A549 (cell line): Measurements from ENCODE around the gene PODN. TPM values are rescaled to one million over a fixed set of nuclear protein-coding genes. Genes with fewer than 3 reads are reported as not detected.

Source experiments
- ATAC-seq, 2 experiments: fragments of 200-7000 bp in 1 of 2; fragments of >200 bp in 1 of 2; cut with Nextera tagmentation in 1 of 2; cut with Tn5 transposase in 1 of 2; 3 replicates each; pipeline versions ENCODE4 v1.8.0 to v1.9.1; 2018 to 2020; ENCODE audit warnings: mild to moderate bottlenecking in 1 of 2, moderate library complexity in 1 of 2
- CTCF ChIA-PET: fragments of 300-600 bp; sonication (Branson Sonifier 250); formaldehyde crosslinking; extraction: SDS; loops from one replicate; lab custom pipeline; 2021; ENCODE audit warnings: antibody characterized with exemption, inconsistent platforms; lab: Yijun Ruan, JAX
- POLR2A ChIA-PET: fragments of 350-600 bp; formaldehyde crosslinking; extraction: SDS; loops from one replicate; lab custom pipeline; 2021; ENCODE audit warnings: antibody characterized with exemption, inconsistent platforms; lab: Yijun Ruan, JAX
- DNase-seq, 2 experiments: peaks; one replicate each; pipeline versions ENCODE4 v3.0.0 to v3.0.0-alpha.2; 2011 to 2016; ENCODE audit warnings: low read depth in 1 of 2, low spot score in 1 of 2
- FAIRE-seq: peaks from 2 replicates; lab custom pipeline; 2011; peaks lifted over from hg19 to GRCh38; lab: Jason Lieb, UNC
- H3K27ac ChIP-seq, 2 experiments: fragments of >200 bp; sonication (Bioruptor Twin); formaldehyde crosslinking; 3 replicates each; pipeline ENCODE4 v1.5.1; 2016 to 2017
- H3K4me1 ChIP-seq: fragments of >200 bp; sonication (Bioruptor Twin); formaldehyde crosslinking; 3 replicates; pipeline ENCODE4 v1.6.1; 2016
- H3K4me2 ChIP-seq: fragments of >200 bp; sonication (Bioruptor Twin); formaldehyde crosslinking; 3 replicates; pipeline ENCODE4 v1.6.1; 2016
- H3K4me3 ChIP-seq: fragments of >200 bp; sonication (Bioruptor Twin); formaldehyde crosslinking; 3 replicates; pipeline ENCODE4 v1.5.1; 2016
- H3K9me3 ChIP-seq: fragments of >200 bp; sonication (Bioruptor Twin); formaldehyde crosslinking; 3 replicates; pipeline ENCODE4 v1.6.1; 2016
- CBX2 ChIP-seq: fragments of 200-600 bp; sonication (generic); IDR thresholded peaks from 2 replicates; pipeline ENCODE4 v1.6.1; 2016; ENCODE audit warnings: low read depth, mild to moderate bottlenecking, borderline replicate concordance
- CTCF ChIP-seq: fragments of >200 bp; sonication (Bioruptor Twin); formaldehyde crosslinking; IDR thresholded peaks from 3 replicates; pipeline ENCODE4 v1.5.1; 2016
- EHF ChIP-seq: fragments of 250-450 bp; sonication (Bioruptor Pico); IDR thresholded peaks from 2 replicates; pipeline ENCODE4 v1.5.0; 2020; ENCODE audit warnings: mild to moderate bottlenecking
- ELK1 ChIP-seq: fragments of 150-350 bp; IDR thresholded peaks from 2 replicates; pipeline ENCODE4 v1.6.1; 2014; ENCODE audit warnings: low read depth, mild to moderate bottlenecking, low read length
- ESRRA ChIP-seq: fragments of 150-350 bp; IDR thresholded peaks from 2 replicates; pipeline ENCODE4 v1.6.1; 2014; ENCODE audit warnings: mild to moderate bottlenecking, low read length, borderline replicate concordance
- HMGXB4 ChIP-seq: fragments of 250-450 bp; sonication (Bioruptor Pico); IDR thresholded peaks from 2 replicates; pipeline ENCODE4 v1.5.0; 2021; ENCODE audit warnings: mild to moderate bottlenecking, moderate library complexity, borderline replicate concordance
- KDM1A ChIP-seq: fragments of 200-600 bp; sonication (generic); IDR thresholded peaks from 2 replicates; pipeline ENCODE4 v1.6.1; 2016; ENCODE audit warnings: low read depth, mild to moderate bottlenecking
- MAFK ChIP-seq: fragments of 450-650 bp; IDR thresholded peaks from 2 replicates; pipeline ENCODE4 v1.6.1; 2014; ENCODE audit not compliant: partially characterized antibody
- PBX3 ChIP-seq: IDR thresholded peaks from 2 replicates; pipeline ENCODE4 v1.6.1; 2012
- PHF8 ChIP-seq: fragments of 200-600 bp; sonication (generic); IDR thresholded peaks from 2 replicates; pipeline ENCODE4 v1.6.1; 2016; ENCODE audit warnings: low read depth, mild to moderate bottlenecking, antibody characterized with exemption, moderate library complexity, borderline replicate concordance
- POLR2A ChIP-seq: IDR thresholded peaks from 2 replicates; pipeline ENCODE4 v1.6.1; 2012; ENCODE audit warnings: mild to moderate bottlenecking, low read length
- POLR2AphosphoS2 ChIP-seq: conservative IDR thresholded peaks from 2 replicates; pipeline ENCODE4 v1.6.1; 2012; ENCODE audit warnings: low read length, improper control_type of control experiment, inconsistent platforms
- RAD21 ChIP-seq, 2 experiments: fragments of >200 bp in 1 of 2; sonication (Bioruptor Twin) in 1 of 2; formaldehyde crosslinking in 1 of 2; IDR thresholded peaks in 1 of 2; conservative IDR thresholded peaks in 1 of 2; 2 replicates in 1 of 2; 3 replicates in 1 of 2; pipeline ENCODE4 v1.6.1; 2012 to 2018; ENCODE audit warnings: inconsistent platforms in 1 of 2
- RARB ChIP-seq: fragments of 250-450 bp; sonication (Bioruptor Pico); IDR thresholded peaks from 2 replicates; pipeline ENCODE4 v1.8.0; 2021; ENCODE audit warnings: mild to moderate bottlenecking, moderate library complexity
- RCOR1 ChIP-seq: fragments of 150-350 bp; IDR thresholded peaks from 2 replicates; pipeline ENCODE4 v1.6.1; 2014; ENCODE audit warnings: antibody characterized with exemption, low read length, low read depth
- RNF2 ChIP-seq: fragments of 200-600 bp; sonication (generic); IDR thresholded peaks from 2 replicates; pipeline ENCODE4 v1.6.1; 2016; ENCODE audit warnings: low read depth, mild to moderate bottlenecking, antibody characterized with exemption, moderate library complexity, borderline replicate concordance
- TP53 ChIP-seq: fragments of 250-450 bp; sonication (Bioruptor Pico); IDR thresholded peaks from 2 replicates; pipeline ENCODE4 v1.5.0; 2021; ENCODE audit warnings: mild to moderate bottlenecking, moderate library complexity
- ZFP36 ChIP-seq: fragments of 450-650 bp; IDR thresholded peaks from 2 replicates; pipeline ENCODE4 v1.6.1; 2014; ENCODE audit warnings: borderline replicate concordance; ENCODE audit not compliant: partially characterized antibody
- ZNF302 ChIP-seq: fragments of 250-450 bp; sonication (Bioruptor Pico); IDR thresholded peaks from 2 replicates; pipeline ENCODE4 v1.9.0; 2021; ENCODE audit warnings: inconsistent platforms, mild to moderate bottlenecking, moderate library complexity
- WGBS: methylation state at CpG from one replicate; pipeline ENCODE4 v1.1.6; 2017; ENCODE audit errors: missing lambda C conversion rate; 5-methylcytosine and 5-hydroxymethylcytosine counted together
- polyA plus RNA-seq, 4 experiments: library from polyadenylated mRNA; depleted of rRNA in 3 of 4; stranded (reverse); fragments of >200 nt; fragmentation: RNase III in 1 of 4; extraction: RNeasy Plus Mini Kit Qiagen cat#74134 plus additional on column Dnase treatment in 1 of 4; gene quantifications; 2 replicates in 3 of 4; 3 replicates in 1 of 4; pipeline ENCODE4 v1.2.3, GENCODE V29; 2011 to 2017
- TF ChIP-seq, protein P1 (sequence below): fragments of 200-600 bp; sonication (generic); IDR thresholded peaks from 2 replicates; pipeline ENCODE4 v1.6.1; 2016; ENCODE audit warnings: antibody characterized with exemption, mild to moderate bottlenecking, moderate library complexity

PODN gene
- polyA plus RNA-seq, 2 of the 4 experiments (the other 2 are of a cell fraction), result 0.05 TPM; not detected in 1

GRCh38 chr1:53025769-53026112, 36.3 kb upstream of the PODN start:
- Histone ChIP-seq H3K4me2 (no peak overlapping the region), H3K4me3 (no peak overlapping the region), H3K27ac (no peak overlapping the region), H3K4me1 (peaks cover 9% of the 10 kb centered on the region; the same call in 2 of the 3 replicates), H3K9me3 (no peaks in the 10 kb centered on the region)
- no peak for FAIRE-seq
- ChIA-PET POLR2A (no interaction called here), CTCF (no interaction called here)
- TF ChIP-seq RARB (no peak), ZNF302 (CRISPR knock-in tag) (no peak), EHF (no peak), RAD21 (conservative IDR thresholded peaks at IDR 0.05 in 1 of 2, IDR thresholded peaks at IDR 0.05 in 1 of 2) (no peak), ESRRA (no peak), POLR2A (no peak), CTCF (no peak), POLR2AphosphoS2 (no peak), PBX3 (no peak), RNF2 (no peak), ELK1 (no peak), HMGXB4 (CRISPR knock-in tag) (no peak), PHF8 (no peak), MAFK (no peak), ZFP36 (no peak), TP53 (CRISPR knock-in tag) (no peak), KDM1A (no peak), CBX2 (no peak), RCOR1 (no peak)
- TF ChIP-seq, protein P1, sequence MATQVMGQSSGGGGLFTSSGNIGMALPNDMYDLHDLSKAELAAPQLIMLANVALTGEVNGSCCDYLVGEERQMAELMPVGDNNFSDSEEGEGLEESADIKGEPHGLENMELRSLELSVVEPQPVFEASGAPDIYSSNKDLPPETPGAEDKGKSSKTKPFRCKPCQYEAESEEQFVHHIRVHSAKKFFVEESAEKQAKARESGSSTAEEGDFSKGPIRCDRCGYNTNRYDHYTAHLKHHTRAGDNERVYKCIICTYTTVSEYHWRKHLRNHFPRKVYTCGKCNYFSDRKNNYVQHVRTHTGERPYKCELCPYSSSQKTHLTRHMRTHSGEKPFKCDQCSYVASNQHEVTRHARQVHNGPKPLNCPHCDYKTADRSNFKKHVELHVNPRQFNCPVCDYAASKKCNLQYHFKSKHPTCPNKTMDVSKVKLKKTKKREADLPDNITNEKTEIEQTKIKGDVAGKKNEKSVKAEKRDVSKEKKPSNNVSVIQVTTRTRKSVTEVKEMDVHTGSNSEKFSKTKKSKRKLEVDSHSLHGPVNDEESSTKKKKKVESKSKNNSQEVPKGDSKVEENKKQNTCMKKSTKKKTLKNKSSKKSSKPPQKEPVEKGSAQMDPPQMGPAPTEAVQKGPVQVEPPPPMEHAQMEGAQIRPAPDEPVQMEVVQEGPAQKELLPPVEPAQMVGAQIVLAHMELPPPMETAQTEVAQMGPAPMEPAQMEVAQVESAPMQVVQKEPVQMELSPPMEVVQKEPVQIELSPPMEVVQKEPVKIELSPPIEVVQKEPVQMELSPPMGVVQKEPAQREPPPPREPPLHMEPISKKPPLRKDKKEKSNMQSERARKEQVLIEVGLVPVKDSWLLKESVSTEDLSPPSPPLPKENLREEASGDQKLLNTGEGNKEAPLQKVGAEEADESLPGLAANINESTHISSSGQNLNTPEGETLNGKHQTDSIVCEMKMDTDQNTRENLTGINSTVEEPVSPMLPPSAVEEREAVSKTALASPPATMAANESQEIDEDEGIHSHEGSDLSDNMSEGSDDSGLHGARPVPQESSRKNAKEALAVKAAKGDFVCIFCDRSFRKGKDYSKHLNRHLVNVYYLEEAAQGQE, result no peak
- 89% methylated on average over 2 of the region's 2 CpGs for WGBS
- ATAC-seq, result no peak
- DNase-seq, result no peak
